Upper lobe of right lung (tissue), 1 donor: ENCODE results near the gene VPS18. TPM values are rescaled to one million over a fixed set of nuclear protein-coding genes. Genes with fewer than 3 reads are reported as not detected.

ENCODE experiments used
- ATAC-seq: fragments of 200-7000 bp; cut with Tn5 transposase; one replicate; pipeline ENCODE4 v1.9.1; 2020; ENCODE audit warnings: mild to moderate bottlenecking, moderate library complexity
- DNase-seq: peaks from one replicate; pipeline ENCODE4 v3.0.0-alpha.2; 2020
- H3K27ac ChIP-seq: fragments of 200-600 bp; one replicate; pipeline ENCODE4 v1.8.0; 2022
- H3K27me3 ChIP-seq: fragments of 200-600 bp; one replicate; pipeline ENCODE4 v1.8.0; 2022; ENCODE audit warnings: mild to moderate bottlenecking
- H3K36me3 ChIP-seq: fragments of 200-600 bp; one replicate; pipeline ENCODE4 v1.8.0; 2022
- H3K4me1 ChIP-seq: fragments of 200-600 bp; one replicate; pipeline ENCODE4 v1.8.0; 2022
- H3K4me3 ChIP-seq: fragments of 200-600 bp; one replicate; pipeline ENCODE4 v1.8.0; 2022; ENCODE audit warnings: mild to moderate bottlenecking
- H3K9me3 ChIP-seq: fragments of 200-600 bp; one replicate; pipeline ENCODE4 v1.8.0; 2022
- CTCF ChIP-seq: fragments of 200-600 bp; IDR thresholded peaks from one replicate; pipeline ENCODE4 v1.8.0; 2022; ENCODE audit warnings: antibody characterized with exemption
- intact Hi-C: fragments of 100-400 bp; cut with DNase I; formaldehyde crosslinking; loops from one replicate; pipeline ENCODE4 v1.11.0; 2022
- total RNA-seq: library from RNA; stranded (reverse); fragmentation: NEBNext Ultra II Directional; extraction: Animal tissue kit (Norgen Biotek cat#: 25700); gene quantifications from one replicate; pipeline ENCODE4 v1.2.1, GENCODE V29; 2021
- donor health status: DM: no; HTN: yes; CAD: no; lungs with severe emphysema.

VPS18 gene
- total RNA-seq, 1 donor from 2014 or later: 24.5 TPM

- no peak for TF ChIP-seq CTCF
- Histone ChIP-seq H3K4me1 (peaks cover 10% of the 10 kb centered on the region), H3K9me3 (no peaks in the 10 kb centered on the region), H3K27me3 (peaks cover 5% of the 10 kb centered on the region), H3K4me3 (no peak overlapping the region), H3K27ac (no peak overlapping the region), H3K36me3 (no peaks in the 10 kb centered on the region)
- DNase-seq: no peak
- intact Hi-C loops: no loop called here
- ATAC-seq: no peak
Measured at GRCh38 chr15:40877694-40878093, 16.6 kb upstream of the VPS18 start.

DNA sequence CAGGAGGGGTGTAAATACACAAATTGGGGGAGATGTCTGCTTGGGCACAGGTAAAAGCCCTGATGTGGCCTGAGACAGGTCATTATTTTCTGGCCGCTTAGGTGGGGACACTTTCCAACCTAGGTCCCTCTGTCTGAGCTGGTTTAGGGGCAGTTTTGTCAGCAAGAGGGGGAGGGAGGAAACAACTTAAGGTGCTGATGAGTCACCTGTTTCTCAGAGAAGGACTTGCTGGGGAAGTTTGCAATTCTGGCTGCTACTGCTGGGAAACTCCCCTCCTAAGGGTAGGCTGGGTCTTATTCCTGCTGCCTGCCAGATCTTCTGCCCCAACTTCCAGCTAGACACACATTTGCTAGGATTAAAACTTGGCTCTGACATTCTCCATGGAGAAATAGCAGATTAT lies 15.5 kb upstream of the VPS18 start:
- DNase-seq (no peak), ATAC-seq (peak; percentile 82)
- no peaks in the 10 kb centered on the region for H3K36me3 ChIP-seq
- no peak overlapping the region for H3K4me3 ChIP-seq
- H3K27ac ChIP-seq: no peak overlapping the region
- H3K9me3 ChIP-seq: no peaks in the 10 kb centered on the region
- H3K4me1 ChIP-seq: peaks cover 3% of the 10 kb centered on the region
- TF ChIP-seq CTCF: no peak
- intact Hi-C loops: no loop called here
- H3K27me3 ChIP-seq: no peaks in the 10 kb centered on the region

- H3K27ac ChIP-seq: no peak overlapping the region
- H3K9me3 ChIP-seq: no peaks in the 10 kb centered on the region
- intact Hi-C loops: no loop called here
- no peaks in the 10 kb centered on the region for H3K36me3 ChIP-seq
- no peak for DNase-seq
- ATAC-seq: peak; percentile 28
- TF ChIP-seq CTCF: no peak
- H3K27me3 ChIP-seq: no peaks in the 10 kb centered on the region
- H3K4me3 ChIP-seq: no peak overlapping the region
- no peaks in the 10 kb centered on the region for H3K4me1 ChIP-seq
Measured at GRCh38 chr15:40879609-40880008, 14.6 kb upstream of the VPS18 start.

- Histone ChIP-seq H3K9me3 (no peaks in the 10 kb centered on the region), H3K4me1 (no peaks in the 10 kb centered on the region), H3K36me3 (no peaks in the 10 kb centered on the region), H3K27me3 (no peaks in the 10 kb centered on the region), H3K27ac (no peak overlapping the region), H3K4me3 (no peak overlapping the region)
- intact Hi-C loops: no loop called here
- TF ChIP-seq CTCF: no peak
- DNase-seq: no peak
- ATAC-seq: no peak
Measured at GRCh38 chr15:40881351-40881750, 12.9 kb upstream of the VPS18 start.

DNA sequence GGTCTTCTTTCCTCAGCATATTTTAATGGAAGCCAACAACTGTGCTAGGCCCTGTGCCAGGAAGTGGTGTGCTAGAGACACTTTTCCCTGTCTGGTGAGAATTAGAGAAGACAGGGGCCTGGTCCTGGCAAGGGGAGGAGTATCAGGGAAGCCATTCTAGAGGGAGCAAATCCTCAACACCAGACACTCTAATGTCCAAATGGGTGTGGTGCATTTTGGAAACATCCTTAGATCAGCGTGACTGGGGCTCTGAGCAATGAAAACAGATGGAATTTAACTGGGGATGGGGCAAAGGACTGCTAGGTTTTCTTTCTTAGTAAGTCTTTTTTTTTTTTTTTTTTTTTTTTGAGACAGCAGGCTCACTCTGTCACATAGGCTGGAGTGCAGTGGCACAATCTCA lies 7.7 kb upstream of the VPS18 start:
- ATAC-seq: no peak
- H3K9me3 ChIP-seq: no peaks in the 10 kb centered on the region
- no peak for DNase-seq
- no peak overlapping the region for H3K4me3 ChIP-seq
- intact Hi-C loops: no loop called here
- no peaks in the 10 kb centered on the region for H3K27me3 ChIP-seq
- H3K27ac ChIP-seq: no peak overlapping the region
- H3K36me3 ChIP-seq: no peaks in the 10 kb centered on the region
- TF ChIP-seq CTCF: no peak
- H3K4me1 ChIP-seq: no peaks in the 10 kb centered on the region

DNA sequence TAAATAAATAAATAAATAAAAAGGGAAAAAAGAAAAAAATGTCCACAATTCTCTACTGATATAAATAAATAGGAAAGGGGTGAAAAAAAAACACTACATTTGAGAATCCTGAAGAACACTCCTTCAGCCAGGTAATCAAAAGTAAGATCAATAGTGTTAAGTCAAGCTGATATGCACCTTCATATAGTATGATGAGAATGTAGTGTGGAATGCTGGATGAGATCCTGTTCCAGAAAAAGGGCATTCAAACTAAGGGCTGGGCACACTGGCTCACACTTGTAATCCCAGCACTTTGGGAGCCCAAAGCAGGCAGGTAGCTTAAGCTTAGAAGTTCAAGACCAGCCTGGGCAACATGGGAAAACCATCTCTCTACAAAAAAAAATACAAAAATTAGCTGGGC lies 5.1 kb upstream of the VPS18 start:
- DNase-seq: no peak
- no peak for TF ChIP-seq CTCF
- intact Hi-C loops: no loop called here
- ATAC-seq: no peak
- Histone ChIP-seq H3K27ac (no peak overlapping the region), H3K4me3 (no peak overlapping the region), H3K9me3 (no peaks in the 10 kb centered on the region), H3K27me3 (no peaks in the 10 kb centered on the region), H3K4me1 (no peaks in the 10 kb centered on the region), H3K36me3 (no peaks in the 10 kb centered on the region)
